Activated CD8-positive, alpha-beta memory T cell treated with anti-CD3 and anti-CD28 coated beads for 4 hours (primary cell): ENCODE data around the gene CD320.
"Not testable (repeated sequence)": the region's sequence is repeated elsewhere in the genome, so short reads cannot be mapped to it uniquely, and the experiment has no call there.

Source experiments
- DNase-seq, 2 donors: peaks; one replicate each; pipeline ENCODE4 v3.0.0-alpha.2; 2020; ENCODE audit warnings: low read depth in 2 of 2

CD320 gene

DNA sequence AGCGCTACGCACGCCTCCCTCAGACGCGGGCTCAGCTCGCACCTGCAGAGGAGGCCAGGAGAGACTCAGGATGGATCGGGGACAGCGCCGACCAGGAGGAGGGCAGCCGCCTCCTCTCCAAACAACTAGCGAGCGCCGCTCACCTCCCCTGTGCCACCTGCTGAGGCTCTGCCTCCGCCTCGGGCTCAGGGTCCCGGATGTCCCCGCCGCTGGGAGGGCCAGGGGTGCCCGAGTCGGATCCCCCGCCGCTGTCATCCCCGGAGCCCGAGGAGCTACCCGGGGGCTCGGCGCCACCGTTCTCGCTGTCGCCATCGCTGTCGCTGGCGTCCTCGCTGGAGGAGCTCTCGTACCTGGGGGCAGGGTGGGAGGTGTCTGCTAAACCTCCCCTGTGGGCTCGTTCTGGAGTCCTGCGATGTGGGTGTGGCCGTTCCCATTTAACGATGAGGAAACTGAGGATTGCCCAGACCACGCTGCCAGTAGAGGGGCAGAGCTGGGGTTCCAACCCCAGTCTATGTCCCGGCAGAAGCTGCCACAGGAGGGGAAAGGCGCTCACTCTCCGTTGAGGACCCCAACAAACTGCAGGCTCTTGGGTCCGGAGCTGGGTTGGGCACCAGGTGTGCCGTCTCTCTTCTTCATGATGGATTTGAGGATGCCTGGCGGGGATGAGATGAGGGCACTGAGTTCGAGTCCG, 25.8 kb upstream of the CD320 start:
- DNase-seq = no peak

DNA sequence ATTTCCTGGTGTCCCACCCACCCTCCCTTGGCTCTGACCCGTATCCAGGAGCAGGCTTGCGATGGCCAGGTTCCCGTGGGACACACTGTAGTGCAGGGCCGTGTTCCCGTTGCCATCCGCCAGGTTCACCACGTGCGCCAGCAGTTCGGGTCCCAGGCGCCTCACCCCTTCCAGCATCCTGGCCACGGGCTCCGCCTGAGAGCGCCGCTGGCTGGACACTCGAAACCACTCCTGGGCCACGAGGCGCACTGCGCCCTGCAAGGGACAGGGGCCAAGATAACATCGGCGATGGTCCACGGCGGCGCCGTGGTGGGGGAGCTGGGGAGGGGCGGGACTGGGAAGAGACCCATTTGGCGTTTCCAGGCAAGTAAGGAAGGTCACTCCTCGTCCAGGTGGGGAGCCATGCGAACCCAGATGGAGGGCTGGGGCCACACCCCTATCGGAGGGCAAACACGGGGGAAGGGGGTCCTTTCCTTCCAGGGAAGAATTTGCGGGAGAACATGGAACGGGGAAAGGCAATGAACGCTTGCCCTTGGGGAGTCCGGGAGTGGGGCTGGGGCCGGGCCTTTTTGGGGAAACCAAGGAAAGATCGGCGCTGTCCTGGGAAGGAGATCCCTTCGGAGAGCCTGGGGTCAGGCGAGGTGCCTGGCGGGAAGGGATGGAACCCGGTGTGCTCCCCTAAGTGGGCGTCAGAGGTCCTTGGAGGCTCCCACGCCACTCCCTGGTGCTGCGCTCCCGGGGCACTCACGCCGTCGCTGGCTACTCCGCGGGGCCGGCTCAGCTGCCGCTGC, 25.0 kb upstream of the CD320 start:
- no peak for DNase-seq

DNA sequence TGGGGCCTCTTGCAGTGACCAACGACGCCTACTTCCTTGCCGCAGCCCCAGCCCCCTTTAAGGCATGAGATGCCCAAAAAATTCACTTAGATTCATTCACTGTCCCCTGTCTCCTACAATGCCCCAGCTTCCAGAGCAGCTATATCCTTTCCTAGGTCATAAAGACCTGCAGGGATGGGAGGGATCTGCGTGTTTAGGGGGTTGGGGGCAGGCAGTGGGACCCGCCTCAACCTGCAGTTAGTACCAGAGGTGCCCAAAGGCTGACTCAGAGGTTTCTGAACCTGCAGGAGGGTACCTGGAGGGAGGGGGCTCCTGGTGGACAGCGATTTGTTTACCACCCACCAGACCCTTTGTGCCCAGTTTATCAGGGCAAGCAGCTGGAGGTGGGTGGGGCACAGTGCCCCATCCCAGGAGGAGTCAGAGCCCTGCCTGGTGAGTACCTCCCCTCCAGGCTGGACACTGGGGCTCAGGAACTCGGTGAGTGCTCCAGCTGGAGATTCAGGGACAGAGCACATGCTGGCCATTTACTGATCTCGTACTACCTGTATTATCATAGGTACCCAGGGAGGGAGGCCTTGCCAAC, 23.2 kb upstream of the CD320 start:
- DNase-seq = no peak

DNA sequence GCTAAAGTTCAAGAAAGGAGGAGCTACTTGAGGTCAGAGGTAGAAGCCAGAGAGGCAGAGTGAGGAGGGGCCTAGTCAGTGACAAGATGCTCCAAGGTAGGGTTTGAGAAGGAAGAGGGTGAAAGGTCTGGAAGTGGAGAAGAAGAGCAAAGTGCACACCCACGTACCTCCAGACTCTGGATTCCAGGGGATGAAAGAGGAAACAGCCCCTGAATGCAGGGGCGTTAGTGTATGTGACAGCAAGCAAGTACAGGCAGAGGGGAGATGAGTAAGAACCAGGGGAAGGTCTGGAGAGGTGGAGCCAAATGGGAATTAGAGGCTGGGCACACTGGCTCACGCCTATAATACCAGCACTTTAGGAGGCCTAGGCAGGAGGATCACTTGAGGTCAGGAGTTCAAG, 21.8 kb upstream of the CD320 start:
- DNase-seq = no peak

DNA sequence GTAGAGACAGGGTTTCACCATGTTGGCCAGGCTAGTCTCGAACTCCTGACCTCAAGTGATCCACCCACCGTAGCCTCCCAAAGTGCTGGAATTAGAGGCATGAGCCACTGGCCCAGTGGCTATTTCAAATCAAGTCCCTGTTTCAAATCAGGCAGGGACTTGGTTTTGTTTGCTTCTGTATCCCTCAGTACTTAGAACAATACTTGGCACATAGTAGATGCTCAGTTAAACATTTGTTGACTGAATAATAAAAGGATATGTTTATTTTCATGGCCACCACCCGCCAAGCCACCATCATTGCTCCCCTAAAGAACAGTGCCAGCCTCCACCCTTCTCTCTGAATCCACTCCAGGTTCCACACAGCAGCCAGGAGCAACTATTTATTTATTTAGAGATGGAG, 17.3 kb upstream of the CD320 start:
- DNase-seq = no peak

DNA sequence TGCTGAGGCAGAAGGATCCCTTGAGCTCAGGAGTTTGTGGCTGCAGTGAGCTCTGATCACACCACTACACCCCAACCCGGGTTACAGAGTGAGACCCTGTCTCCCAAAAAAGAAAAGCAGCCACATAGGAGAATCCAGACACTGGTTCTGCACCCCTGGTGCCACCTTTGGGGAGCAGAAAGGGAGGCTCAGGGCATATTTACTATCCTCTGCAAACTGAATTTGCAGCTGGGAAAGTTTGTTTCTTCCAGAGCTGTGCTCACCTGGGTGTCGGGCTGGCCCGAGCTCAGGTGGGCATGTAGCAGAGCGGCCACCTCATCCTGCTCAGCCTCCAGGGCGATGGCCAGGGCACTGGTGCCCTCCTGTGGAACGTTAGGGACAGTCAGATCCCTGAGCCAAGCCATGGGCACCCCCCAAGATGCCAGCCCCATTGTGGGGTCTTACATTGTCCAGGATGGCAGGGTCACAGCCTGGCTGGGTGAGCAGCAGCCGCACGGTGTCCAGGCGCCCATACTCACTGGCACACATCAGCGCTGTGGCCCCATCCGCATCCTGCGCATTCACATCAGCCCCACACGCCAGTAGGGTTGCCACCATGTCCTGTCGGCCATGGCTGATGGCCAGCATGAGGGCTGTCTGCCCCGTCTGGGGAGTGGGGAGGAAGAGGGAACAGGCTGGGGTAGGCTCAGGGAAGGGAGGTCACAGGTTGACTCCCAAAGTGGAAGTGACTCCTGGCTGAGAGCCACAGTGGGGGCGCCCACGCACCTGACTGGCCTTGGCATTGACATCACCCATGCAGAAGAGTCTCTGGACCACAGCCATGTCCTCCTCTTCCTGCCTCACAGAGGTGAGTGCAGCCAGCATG, 16.3 kb upstream of the CD320 start:
- no peak for DNase-seq

DNA sequence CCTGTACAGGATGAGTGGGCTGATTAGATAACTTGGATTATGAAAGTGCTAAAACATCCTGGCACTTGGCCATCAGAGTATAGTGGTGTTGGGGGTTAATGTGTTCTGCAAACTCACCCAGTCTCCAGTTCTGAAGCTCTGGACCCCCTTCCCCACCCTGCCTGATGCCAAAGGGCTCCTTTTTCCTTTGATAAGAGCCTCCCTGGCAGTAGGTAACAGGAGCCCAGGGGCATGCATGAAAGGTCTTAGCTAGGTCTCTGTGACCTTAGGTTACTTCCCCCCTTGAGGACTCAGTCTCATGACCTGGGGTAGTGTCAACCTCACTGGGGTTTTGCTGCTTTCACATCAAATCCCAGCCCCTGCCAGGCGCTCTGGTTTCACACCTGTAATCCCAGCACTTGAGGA, 15.6 kb upstream of the CD320 start:
- no peak for DNase-seq

DNA sequence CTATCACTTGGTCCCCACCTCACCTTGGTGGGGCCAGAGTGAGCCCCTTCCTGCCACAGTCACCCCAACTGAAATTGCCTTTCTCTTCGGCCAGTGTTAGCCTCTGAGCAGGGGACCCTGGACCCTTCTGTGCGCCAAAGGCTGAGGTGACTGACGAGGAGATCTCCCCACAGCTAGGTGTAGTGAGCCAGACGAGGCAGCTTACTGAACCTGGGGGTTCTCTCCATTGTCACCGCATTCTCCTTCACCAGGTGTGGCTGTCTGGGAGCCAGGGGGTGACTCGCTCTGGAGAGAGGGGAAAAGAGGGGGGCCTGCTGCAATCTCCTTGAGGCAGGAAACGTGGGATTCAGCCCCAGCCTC, 14.5 kb upstream of the CD320 start:
- DNase-seq = no peak

DNA sequence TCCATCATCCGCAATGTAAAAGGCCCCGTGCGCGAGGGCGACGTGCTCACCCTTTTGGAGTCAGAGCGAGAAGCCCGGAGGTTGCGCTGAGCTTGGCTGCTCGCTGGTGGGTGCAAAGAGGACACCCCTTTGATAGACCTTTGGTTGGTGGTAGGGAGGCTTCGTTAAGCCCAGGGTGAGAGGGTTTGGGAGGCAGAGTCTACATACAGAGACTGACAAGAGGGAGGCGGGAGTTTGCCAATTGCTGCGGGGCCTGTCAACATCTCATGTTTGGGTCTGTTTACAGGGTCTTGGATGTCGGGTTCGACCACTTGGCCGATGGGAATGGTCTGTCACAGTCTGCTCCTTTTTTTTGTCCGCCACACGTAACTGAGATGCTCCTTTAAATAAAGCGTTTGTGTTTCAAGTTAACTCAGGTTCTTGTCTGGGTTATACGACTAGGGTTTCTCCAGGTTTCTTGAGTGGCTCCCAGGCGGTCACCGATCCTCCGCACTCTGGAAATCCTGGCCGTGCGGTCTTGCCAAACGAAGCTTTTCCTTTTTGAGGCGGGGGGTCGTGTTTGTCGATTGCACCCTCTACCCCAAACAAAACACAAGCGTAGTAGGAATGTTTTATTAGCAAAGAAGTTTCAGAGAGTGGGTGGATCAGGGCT, 14.0 kb upstream of the CD320 start:
- no peak for DNase-seq

DNA sequence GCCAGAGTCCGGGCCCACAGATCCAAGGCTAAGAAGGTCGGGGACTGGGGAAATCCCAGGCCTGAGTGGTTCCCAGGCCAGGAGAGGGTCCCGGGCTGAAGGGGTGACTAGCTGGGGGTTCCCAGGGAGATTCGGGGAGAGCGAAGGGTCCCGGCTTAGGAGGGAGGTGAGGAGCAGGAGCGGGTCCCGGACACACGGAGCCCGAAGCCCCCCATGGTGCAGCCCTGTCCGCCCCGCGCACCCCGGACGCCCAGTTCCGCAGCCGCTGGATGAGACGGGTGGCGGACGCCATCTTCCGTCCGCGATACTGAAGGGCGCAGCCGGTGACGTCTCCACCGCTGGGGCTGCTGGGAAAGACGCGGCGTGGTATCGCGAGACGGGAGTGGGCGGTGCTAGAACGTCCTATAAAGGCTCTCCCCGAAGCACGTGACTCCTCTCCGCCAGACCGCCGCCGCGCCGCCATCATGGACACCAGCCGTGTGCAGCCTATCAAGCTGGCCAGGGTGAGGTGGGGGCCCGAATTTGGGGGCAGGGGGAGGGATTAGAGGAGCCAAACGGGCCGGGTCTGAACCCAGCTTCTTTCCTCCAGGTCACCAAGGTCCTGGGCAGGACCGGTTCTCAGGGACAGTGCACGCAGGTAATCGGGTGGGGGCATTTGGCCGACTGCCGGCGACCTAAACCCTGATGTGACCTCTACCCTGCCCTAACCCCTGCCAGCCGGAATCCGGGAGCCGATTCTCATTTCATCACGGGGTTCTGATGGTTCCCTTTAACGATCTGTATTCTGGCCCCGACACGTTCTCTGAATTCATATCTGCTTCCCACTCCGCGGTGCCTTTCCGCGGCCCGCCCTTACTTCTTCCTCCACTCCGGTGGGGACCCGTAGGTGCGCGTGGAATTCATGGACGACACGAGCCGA, 13.2 kb upstream of the CD320 start, which contains the start of the genes NDUFA7 and RPS28:
Gene NDUFA7 (minus strand): TSS at position 309 of the 919 bp plus-strand sequence. CDS start 17 bp downstream, at position 292.
Gene RPS28 (plus strand): TSS at position 430 of the 919 bp plus-strand sequence. CDS start 35 bp downstream, at position 465.
- peak; percentile 95 for DNase-seq

DNA sequence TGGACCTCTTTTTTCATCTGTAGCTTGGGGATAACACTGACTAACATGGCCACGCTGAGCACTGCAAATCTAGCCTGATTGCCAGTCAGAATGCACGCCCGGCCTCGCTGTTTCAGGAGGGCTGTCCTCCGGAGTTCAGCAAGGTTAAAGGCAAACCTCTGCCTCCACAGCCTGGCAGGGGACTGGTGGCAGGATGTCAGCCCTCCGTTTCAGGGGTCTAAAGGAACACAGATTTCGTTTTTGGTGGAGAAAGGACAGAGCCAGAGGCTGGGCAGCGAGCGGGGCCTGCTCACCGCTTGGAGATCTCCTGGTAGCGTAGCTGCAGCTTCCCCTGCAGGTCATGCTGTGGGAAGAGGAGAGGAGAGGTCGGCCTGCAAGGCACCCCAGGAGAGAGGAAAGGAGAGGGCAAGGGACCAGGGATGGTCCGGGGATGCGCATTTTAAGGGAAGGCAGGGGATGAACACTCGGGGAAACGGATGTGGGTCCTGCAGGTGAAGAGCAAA, 12.5 kb upstream of the CD320 start:
- no peak for DNase-seq

DNA sequence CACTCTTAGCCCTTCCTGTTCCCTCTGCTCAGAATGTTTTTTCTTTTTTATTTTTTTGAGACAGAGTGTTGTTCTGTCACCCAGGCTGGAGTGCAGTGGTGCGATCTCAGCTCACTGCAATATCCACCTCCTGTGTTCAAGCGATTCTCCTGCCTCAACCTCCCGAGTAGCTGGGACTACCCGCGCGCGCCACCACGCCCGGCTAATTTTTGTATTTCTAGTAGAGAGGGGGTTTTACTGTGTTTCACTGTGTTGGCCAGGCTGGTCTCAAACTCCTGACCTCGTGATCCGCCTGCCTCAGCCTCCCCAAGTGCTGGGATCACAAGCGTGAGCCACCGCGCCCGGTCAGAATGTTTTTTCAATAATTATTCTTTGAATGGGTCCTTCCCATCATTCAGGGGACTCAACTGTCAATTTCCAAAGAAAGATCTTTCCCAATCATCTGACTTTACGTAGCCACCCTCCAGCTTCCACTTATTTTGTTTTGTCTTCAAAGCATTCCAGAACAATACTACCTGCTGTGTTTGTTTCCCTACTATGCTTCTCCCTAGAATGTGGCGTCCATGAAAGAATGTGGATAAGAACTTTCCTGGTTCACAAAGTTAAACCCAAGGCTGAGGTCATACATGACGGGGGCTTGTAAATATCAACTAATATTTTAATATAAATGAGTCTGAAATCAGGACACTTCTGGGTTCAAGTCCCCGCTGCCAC, 11.8 kb upstream of the CD320 start:
- no peak for DNase-seq

DNA sequence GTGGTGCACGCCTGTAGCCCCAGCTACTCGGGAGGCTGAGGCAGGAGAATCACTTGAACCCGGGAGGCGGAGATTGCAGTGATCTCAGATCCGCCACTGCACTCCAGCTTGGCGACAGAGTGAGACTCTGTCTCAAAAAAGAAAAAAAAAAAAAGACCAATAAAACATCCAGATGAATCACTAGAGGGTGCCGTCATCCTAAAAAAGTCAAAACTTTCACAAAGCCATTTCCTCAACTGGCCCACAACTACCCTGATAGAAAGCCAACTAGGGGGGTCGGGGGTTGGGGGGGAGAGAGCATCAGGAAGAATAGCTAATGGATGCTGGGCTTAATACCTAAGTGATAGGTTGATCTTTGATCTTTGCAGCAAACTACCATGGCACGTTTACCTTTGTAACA, 10.7 kb upstream of the CD320 start:
- DNase-seq = not testable (repeated sequence)

DNA sequence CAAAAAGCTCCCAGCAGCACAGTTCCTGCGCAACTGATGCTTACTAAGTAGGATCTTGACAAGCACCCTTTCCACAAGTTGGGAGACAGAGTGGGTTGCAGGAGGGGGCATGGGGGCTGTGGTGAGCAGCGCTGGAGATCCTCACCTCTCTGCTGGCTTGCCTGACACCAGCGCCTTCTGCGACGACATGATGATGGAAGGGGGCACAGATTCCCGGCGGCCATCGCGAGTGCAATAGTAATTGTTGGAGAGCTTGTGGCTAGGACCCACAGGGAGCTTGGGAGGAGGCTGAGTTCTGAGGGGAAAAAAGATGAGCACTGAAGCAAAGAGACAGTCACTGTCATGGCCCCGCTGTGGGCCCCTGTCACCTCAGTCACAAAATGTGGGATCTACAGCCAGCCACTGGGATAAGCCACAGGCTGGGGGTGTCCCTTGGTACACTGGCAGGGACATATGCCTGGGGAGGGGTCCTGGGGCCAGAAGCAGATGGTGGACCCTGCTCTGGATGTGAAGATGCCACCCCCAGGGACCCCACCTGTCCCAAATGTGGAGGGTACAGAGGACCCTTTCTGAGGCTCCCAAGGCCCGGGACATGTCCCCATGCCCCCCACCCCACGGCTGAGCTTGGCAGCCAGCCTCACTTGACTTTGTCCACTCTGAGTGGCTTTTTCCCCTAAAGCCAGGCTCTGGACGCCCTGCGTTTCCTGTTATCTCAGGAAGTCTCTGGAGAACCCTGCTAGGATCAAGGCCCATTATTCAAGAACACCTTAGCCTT, 8.4 kb upstream of the CD320 start:
- no peak for DNase-seq

DNA sequence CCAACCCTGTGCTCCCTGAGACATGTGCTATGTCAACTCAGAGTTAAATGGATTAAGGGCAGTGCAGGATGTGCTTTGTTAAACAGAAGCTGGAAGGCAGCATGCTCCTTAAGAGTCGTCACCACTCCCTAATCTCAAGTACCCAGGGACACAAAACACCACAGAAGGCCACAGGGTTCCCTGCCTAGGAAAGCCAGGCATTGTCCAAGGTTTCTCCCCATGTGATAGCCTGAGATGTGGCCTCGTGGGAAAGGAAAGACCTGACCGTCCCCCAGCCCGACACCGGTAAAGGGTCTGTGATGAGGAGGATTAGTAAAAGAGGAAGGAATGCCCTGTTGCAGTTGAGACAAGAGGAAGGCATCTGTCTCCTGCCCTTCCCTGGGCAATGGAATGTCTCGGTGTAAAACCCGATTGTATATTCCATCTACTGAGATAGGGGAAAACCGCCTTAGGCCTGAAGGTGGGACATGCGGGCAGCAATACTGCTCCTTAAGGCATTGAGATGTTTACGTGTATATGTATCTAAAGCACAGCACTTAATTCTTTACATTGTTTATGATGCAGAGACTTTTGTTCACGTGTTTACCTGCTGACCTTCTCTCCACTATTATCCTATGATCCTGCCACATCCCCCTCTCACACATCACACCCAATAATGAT, 7.0 kb upstream of the CD320 start:
- DNase-seq = not testable (repeated sequence)

DNA sequence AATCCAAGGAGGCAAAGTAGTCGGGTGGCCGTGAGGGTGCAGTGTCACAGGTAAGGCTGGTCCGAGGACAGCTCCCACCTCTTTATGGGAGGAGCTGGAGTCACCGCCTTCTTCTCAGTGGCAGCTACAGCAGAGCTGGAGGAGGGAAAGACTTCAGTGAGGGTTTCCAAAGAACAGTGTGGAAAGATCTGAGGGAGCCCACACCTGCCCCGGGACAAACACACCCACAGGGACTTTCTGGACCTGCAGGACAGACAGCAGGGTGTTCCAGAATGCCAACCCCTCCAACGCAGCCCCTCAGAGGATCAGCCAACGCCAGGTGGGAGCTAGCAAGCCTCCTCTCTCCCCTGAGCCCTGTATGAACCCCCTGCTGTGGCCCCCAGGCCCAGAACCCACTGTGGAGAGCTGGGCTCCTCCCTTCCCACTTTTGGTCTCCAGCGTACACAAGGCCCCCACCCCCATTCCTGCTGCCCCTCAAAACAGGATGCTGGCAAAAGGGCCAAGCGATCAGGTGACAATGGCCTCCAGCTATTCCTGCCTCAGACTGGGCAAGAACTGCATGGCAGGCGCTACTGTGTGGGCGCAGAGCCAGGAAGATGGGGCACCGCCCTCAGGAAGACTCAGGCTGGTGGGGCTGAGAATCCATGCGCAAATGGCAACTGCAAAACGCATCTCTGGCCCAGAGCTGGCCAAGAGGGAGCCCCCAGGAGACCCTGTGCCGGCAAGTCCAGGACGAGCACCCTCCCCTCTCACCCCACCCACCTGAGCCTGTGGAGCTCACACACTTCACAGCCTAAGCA, 3.5 kb upstream of the CD320 start:
- no peak for DNase-seq

DNA sequence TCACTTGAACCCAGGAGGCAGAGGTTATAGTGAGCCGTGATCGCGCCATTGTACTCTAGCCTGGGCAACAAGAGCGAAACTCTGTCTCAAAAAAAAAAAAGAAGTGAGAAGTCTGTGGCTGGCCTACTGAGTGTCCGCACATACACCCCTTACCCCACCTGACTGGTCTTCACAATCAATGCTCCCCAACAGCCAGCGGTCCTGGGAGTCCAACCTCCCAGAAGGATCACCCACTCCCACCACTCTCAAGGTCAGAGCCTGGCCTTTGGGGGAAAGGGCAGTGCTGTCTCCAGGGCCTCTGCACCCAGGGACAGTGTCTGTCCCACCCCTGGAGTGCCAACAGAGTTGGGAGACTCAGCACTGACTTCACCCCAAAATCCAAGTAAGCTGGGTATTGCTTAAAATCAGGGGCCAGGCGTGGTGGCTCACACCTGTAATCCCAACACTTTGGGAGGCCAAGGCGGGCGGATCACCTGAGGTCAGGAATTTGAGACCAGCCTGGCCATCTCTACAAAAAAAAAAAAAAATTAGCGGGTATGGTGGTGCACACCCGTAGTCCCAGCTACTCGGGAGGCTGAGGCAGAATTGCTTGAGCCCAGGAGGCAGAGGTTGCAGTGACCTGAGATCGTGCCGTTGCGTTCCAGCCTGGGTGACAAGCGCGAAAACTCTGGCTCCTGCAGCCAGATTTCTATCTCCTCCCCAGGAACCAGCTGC, 2.3 kb upstream of the CD320 start:
- no peak for DNase-seq
